ENCODE measurements around the gene ALKBH4.
"Not testable (repeated sequence)": the region's sequence is repeated elsewhere in the genome, so short reads cannot be mapped to it uniquely, and the experiment has no call there.

Gene ALKBH4

GRCh38 chr7:102456327-102456726 lies 8.3 kb downstream of the ALKBH4 start:
- no peaks in the 10 kb centered on the region for H3K4me1 ChIP-seq (ENCODE audit: insufficient read depth, insufficient read length)
- no peaks in the 10 kb centered on the region for H3K27me3 ChIP-seq (ENCODE audit: insufficient read depth, insufficient read length)
- peaks cover 28% of the 10 kb centered on the region for H3K36me3 ChIP-seq (ENCODE audit: insufficient read depth, insufficient read length, low read length)
- TF ChIP-seq YY1 (IDR thresholded peaks at IDR 0.05; ENCODE audit: insufficient read depth, insufficient read length) (no peak), ZNF274 (IDR thresholded peaks at IDR 0.05; ENCODE audit: low read depth, low read length) (no peak), SUZ12 (IDR thresholded peaks at IDR 0.05; ENCODE audit: extremely low read depth, insufficient read depth, insufficient read length) (no peak)
- no peak overlapping the region for H3K9ac ChIP-seq (ENCODE audit: insufficient read length, low read depth)
- no peak overlapping the region for H3K4me3 ChIP-seq (ENCODE audit: insufficient read length, low read depth)
- no peak for DNase-seq (ENCODE audit: low read depth, low spot score)
- no peaks in the 10 kb centered on the region for H3K9me3 ChIP-seq (ENCODE audit: insufficient read depth, low read length)

GRCh38 chr7:102455596-102455995 lies 9.1 kb downstream of the ALKBH4 start:
- TF ChIP-seq ZNF274 (IDR thresholded peaks at IDR 0.05; ENCODE audit: low read depth, low read length) (no peak), YY1 (IDR thresholded peaks at IDR 0.05; ENCODE audit: insufficient read depth, insufficient read length) (no peak), SUZ12 (IDR thresholded peaks at IDR 0.05; ENCODE audit: extremely low read depth, insufficient read depth, insufficient read length) (no peak)
- H3K9me3 ChIP-seq (ENCODE audit: insufficient read depth, low read length) = no peaks in the 10 kb centered on the region
- peaks cover 28% of the 10 kb centered on the region for H3K36me3 ChIP-seq (ENCODE audit: insufficient read depth, insufficient read length, low read length)
- H3K27me3 ChIP-seq (ENCODE audit: insufficient read depth, insufficient read length) = no peaks in the 10 kb centered on the region
- no peak overlapping the region for H3K9ac ChIP-seq (ENCODE audit: insufficient read length, low read depth)
- no peak for DNase-seq (ENCODE audit: low read depth, low spot score)
- no peaks in the 10 kb centered on the region for H3K4me1 ChIP-seq (ENCODE audit: insufficient read depth, insufficient read length)
- H3K4me3 ChIP-seq (ENCODE audit: insufficient read length, low read depth) = no peak overlapping the region

GRCh38 chr7:102454932-102455331 lies 9.7 kb downstream of the ALKBH4 start:
- H3K9ac ChIP-seq (ENCODE audit: insufficient read length, low read depth); DNase-seq (ENCODE audit: low read depth, low spot score); H3K9me3 ChIP-seq (ENCODE audit: insufficient read depth, low read length); H3K4me1 ChIP-seq (ENCODE audit: insufficient read depth, insufficient read length); H3K27me3 ChIP-seq (ENCODE audit: insufficient read depth, insufficient read length); H3K4me3 ChIP-seq (ENCODE audit: insufficient read length, low read depth): not testable (repeated sequence)
- peaks cover 28% of the 10 kb centered on the region for H3K36me3 ChIP-seq (ENCODE audit: insufficient read depth, insufficient read length, low read length)

- Histone ChIP-seq H3K9ac (ENCODE audit: insufficient read length, low read depth) (no peak overlapping the region), H3K4me3 (ENCODE audit: insufficient read length, low read depth) (no peak overlapping the region), H3K36me3 (ENCODE audit: insufficient read depth, insufficient read length, low read length) (peaks cover 25% of the 10 kb centered on the region), H3K27me3 (ENCODE audit: insufficient read depth, insufficient read length) (no peaks in the 10 kb centered on the region), H3K4me1 (ENCODE audit: insufficient read depth, insufficient read length) (no peaks in the 10 kb centered on the region), H3K9me3 (ENCODE audit: insufficient read depth, low read length) (no peaks in the 10 kb centered on the region)
- TF ChIP-seq YY1 (IDR thresholded peaks at IDR 0.05; ENCODE audit: insufficient read depth, insufficient read length) (no peak), SUZ12 (IDR thresholded peaks at IDR 0.05; ENCODE audit: extremely low read depth, insufficient read depth, insufficient read length) (no peak), ZNF274 (IDR thresholded peaks at IDR 0.05; ENCODE audit: low read depth, low read length) (no peak)
- DNase-seq (ENCODE audit: low read depth, low spot score) = no peak
Observed at GRCh38 chr7:102454468-102454867, 10.2 kb downstream of the ALKBH4 start.

- TF ChIP-seq SUZ12 (IDR thresholded peaks at IDR 0.05; ENCODE audit: extremely low read depth, insufficient read depth, insufficient read length) = no peak
- peaks cover 21% of the 10 kb centered on the region for H3K36me3 ChIP-seq (ENCODE audit: insufficient read depth, insufficient read length, low read length)
- H3K4me1 ChIP-seq (ENCODE audit: insufficient read depth, insufficient read length) = no peaks in the 10 kb centered on the region
- no peak for DNase-seq (ENCODE audit: low read depth, low spot score)
- no peak overlapping the region for H3K9ac ChIP-seq (ENCODE audit: insufficient read length, low read depth)
- H3K27me3 ChIP-seq (ENCODE audit: insufficient read depth, insufficient read length) = no peaks in the 10 kb centered on the region
- no peak overlapping the region for H3K4me3 ChIP-seq (ENCODE audit: insufficient read length, low read depth)
- H3K9me3 ChIP-seq (ENCODE audit: insufficient read depth, low read length) = no peaks in the 10 kb centered on the region
Observed at GRCh38 chr7:102453319-102453718, 11.3 kb downstream of the ALKBH4 start.

- no peak for TF ChIP-seq SUZ12 (IDR thresholded peaks at IDR 0.05; ENCODE audit: extremely low read depth, insufficient read depth, insufficient read length)
- TF ChIP-seq YY1 (IDR thresholded peaks at IDR 0.05; ENCODE audit: insufficient read depth, insufficient read length) = no peak
- no peak for TF ChIP-seq ZNF274 (IDR thresholded peaks at IDR 0.05; ENCODE audit: low read depth, low read length)
Observed at GRCh38 chr7:102452451-102452850, 12.2 kb downstream of the ALKBH4 start.

GRCh38 chr7:102451371-102452054 lies 13.2 kb downstream of the ALKBH4 start:
- H3K4me1 ChIP-seq (ENCODE audit: insufficient read depth, insufficient read length) = peaks cover 8% of the 10 kb centered on the region
- H3K9ac ChIP-seq (ENCODE audit: insufficient read length, low read depth) = no peak overlapping the region
- H3K4me3 ChIP-seq (ENCODE audit: insufficient read length, low read depth) = no peak overlapping the region
- H3K27me3 ChIP-seq (ENCODE audit: insufficient read depth, insufficient read length) = no peaks in the 10 kb centered on the region
- TF ChIP-seq SUZ12 (IDR thresholded peaks at IDR 0.05; ENCODE audit: extremely low read depth, insufficient read depth, insufficient read length) (no peak), ZNF274 (IDR thresholded peaks at IDR 0.05; ENCODE audit: low read depth, low read length) (no peak), YY1 (IDR thresholded peaks at IDR 0.05; ENCODE audit: insufficient read depth, insufficient read length) (no peak)
- H3K9me3 ChIP-seq (ENCODE audit: insufficient read depth, low read length) = no peaks in the 10 kb centered on the region
- peaks cover 22% of the 10 kb centered on the region for H3K36me3 ChIP-seq (ENCODE audit: insufficient read depth, insufficient read length, low read length)
- no peak for DNase-seq (ENCODE audit: low read depth, low spot score)

More at GRCh38 chr7:102452451-102452850, 12.2 kb downstream of the ALKBH4 start:
- no peak for DNase-seq (ENCODE audit: low read depth, low spot score)
- Histone ChIP-seq H3K9ac (ENCODE audit: insufficient read length, low read depth) (no peak overlapping the region), H3K36me3 (ENCODE audit: insufficient read depth, insufficient read length, low read length) (peaks cover 17% of the 10 kb centered on the region), H3K4me3 (ENCODE audit: insufficient read length, low read depth) (no peak overlapping the region), H3K9me3 (ENCODE audit: insufficient read depth, low read length) (no peaks in the 10 kb centered on the region), H3K4me1 (ENCODE audit: insufficient read depth, insufficient read length) (peaks cover 6% of the 10 kb centered on the region), H3K27me3 (ENCODE audit: insufficient read depth, insufficient read length) (no peaks in the 10 kb centered on the region)
